Endometrial microvascular endothelial cells (primary cell): ENCODE measurements around the gene EEF2. TPM values are rescaled to one million over a fixed set of nuclear protein-coding genes. Genes with fewer than 3 reads are reported as not detected.

Experiments used
- in situ Hi-C: cut with HindIII; loops from 2 replicates; pipeline ENCODE4 v1.10.0; 2017; ENCODE audit warnings: low sequenced_read_pairs, low pct_unique_long_range_greater_than_20kb; ENCODE audit errors: inconsistent ontology term
- total RNA-seq: library from RNA; depleted of rRNA; stranded (reverse); fragments of >200 nt; gene quantifications from one replicate; pipeline ENCODE4 v1.2.3, GENCODE V29; 2015; ENCODE audit errors: inconsistent ontology term

Gene EEF2
- total RNA-seq, 1 donor from 2014 or later = 2,011 TPM

GRCh38 chr19:3987619-3988371, 2.5 kb upstream of the EEF2 start:
- in situ Hi-C loops = no loop called here

GRCh38 chr19:3986260-3987041, 1.2 kb upstream of the EEF2 start:
- in situ Hi-C loops = no loop called here

GRCh38 chr19:3985643-3986259, 488 bp upstream of the EEF2 start:
- in situ Hi-C loops = no loop called here

GRCh38 chr19:3984584-3984907, 717 bp downstream of the EEF2 start:
- in situ Hi-C loops = no loop called here

- in situ Hi-C loops = no loop called here
Observed at GRCh38 chr19:3983936-3984583, 1.2 kb downstream of the EEF2 start.

GRCh38 chr19:3983542-3983914, 1.7 kb downstream of the EEF2 start:
- in situ Hi-C loops = no loop called here

- in situ Hi-C loops = no loop called here
Observed at GRCh38 chr19:3982701-3983541, 2.3 kb downstream of the EEF2 start.

GRCh38 chr19:3981736-3982681, 3.3 kb downstream of the EEF2 start:
- in situ Hi-C loops = no loop called here

- in situ Hi-C loops = no loop called here
Observed at GRCh38 chr19:3981373-3981735, 3.9 kb downstream of the EEF2 start.

GRCh38 chr19:3980353-3981251, 4.7 kb downstream of the EEF2 start:
- in situ Hi-C loops = no loop called here

GRCh38 chr19:3979674-3980352, 5.5 kb downstream of the EEF2 start:
- in situ Hi-C loops = no loop called here

- in situ Hi-C loops = no loop called here
Observed at GRCh38 chr19:3979289-3979673, 6.0 kb downstream of the EEF2 start.

GRCh38 chr19:3978145-3978544, 7.1 kb downstream of the EEF2 start:
- in situ Hi-C loops = no loop called here

GRCh38 chr19:3977242-3978143, 7.8 kb downstream of the EEF2 start:
- in situ Hi-C loops = no loop called here

- in situ Hi-C loops = no loop called here
Observed at GRCh38 chr19:3976495-3977241, 8.6 kb downstream of the EEF2 start.
